DMS53 (cell line): ENCODE results near the gene MGST2.

ENCODE experiments used
- DNase-seq: peaks from one replicate; lab custom pipeline; 2025; lab: John Stamatoyannopoulos, UW

Gene MGST2

GRCh38 chr4:139643042-139643895, 22.4 kb upstream of the MGST2 start:
- DNase-seq: no peak

DNA sequence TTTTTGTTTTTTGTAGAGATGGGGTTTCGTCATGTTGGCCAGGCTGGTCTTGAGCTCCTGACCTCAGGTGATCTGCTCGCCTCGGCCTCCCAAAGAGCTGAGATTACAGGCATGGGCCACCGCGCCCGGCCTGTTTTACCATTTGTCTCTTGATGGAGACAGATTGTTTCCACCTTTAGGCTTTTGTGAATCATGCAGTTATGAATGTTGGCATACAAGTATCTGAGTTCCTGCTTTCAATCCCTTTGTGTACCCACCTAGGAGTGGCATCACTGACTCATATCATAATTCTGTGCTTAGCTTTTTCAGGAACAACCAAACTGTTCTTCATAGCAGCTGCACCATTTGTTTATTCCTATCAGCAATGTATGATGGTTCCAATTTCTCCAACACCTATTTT, 20.2 kb upstream of the MGST2 start:
- DNase-seq: no peak

- no peak for DNase-seq
Observed at GRCh38 chr4:139647184-139647583, 18.4 kb upstream of the MGST2 start.

DNA sequence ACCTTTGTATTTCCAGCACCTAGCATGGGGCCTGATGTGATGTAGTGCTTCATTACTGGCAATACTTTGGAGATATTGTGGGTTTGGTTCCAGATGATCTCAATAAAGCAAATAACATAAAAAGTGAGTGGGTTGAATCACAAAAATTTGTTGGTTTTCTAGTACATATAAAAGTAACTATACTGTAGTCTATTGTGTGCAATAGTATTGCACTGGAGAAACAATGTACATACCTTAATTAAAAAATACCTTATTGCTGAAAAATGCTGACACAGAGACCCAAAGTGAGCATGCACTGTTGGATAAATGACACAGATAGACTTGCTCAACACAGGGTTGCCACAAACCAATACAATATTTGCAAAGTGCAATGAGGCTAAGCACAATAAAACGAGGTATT, 17.7 kb upstream of the MGST2 start:
- DNase-seq: no peak

GRCh38 chr4:139651282-139652194, 14.1 kb upstream of the MGST2 start:
- peak; percentile 76 for DNase-seq

GRCh38 chr4:139654516-139654915, 11.1 kb upstream of the MGST2 start:
- no peak for DNase-seq

DNA sequence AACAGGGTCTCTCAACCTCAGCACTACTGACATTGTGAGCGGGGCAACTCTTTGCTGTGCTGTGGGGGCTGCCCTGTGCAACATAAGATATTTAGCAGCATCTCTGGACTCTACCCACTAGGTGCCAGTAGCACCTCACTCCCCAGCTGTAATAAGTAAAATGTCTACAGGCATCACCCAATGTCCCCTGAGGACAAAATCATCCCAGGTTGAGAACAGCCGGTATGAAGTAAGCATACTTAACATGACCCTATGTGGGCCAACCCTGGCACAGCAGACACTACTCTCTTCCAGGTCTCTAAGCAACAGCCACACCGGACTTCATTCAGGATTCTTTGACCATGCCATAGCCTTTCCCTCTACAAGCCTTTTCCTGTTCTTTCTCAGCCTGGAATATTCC, 10.5 kb upstream of the MGST2 start:
- peak; percentile 47 for DNase-seq

DNA sequence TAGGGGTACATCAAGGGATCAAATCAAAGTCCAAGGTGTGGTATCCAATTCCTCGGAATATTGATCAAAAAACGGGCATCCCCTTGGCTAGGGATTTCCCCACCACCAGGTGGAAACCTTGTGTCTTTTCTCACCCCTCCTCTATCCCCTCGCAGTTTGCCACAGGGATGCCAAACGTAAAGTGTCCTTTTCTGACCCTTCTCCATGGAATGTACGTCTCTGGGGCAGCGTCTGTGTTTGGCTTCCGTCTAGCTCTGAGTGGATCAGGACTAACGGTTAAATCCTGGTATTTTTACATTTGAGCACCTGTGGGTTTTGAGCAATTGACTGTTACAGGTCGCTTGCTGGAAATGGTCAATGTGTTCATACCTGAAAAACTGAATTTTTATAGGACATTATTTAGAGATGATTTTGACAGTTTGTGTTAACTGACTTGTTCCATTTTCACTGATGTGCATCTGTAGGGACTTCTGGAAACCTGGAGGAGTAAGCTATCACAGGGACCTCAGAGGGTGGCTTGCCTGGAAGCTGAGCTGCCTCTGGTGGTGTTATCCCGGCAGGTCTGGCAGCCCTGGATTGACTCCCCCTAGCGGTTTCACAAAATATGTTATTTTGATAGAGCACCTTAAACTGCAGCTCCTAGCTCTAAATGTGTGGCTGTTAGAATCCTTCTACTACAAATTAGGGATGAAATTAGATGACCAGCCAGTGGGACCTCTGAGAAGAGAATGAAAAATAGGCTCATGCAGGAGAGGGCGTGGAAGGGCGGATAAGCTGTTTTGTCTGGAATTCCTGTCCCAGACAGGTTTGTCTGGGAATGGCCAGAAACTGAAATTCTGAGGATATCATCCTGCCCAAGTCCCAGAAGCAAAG, 8.8 kb upstream of the MGST2 start:
- DNase-seq: peak; percentile 85

DNA sequence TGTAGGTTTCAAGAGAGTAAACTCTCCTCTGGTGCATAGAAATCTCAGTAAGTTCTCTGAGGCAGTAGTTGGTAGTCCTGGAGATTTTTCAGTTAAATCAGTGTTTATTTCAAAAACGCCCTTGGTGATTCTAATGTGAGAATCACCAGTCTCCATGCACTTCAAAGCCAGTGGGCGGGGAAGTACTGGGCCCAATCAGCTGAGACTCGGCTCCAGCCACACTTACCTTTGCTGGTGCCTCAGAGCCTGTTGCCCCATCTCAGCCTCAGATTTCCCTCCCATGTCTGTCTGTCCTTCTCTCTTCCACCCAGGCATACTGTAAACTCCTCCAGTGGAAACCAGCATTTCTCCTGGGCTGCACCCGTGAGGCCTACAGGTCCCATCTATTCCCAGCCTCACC, 7.4 kb upstream of the MGST2 start:
- DNase-seq: no peak

DNA sequence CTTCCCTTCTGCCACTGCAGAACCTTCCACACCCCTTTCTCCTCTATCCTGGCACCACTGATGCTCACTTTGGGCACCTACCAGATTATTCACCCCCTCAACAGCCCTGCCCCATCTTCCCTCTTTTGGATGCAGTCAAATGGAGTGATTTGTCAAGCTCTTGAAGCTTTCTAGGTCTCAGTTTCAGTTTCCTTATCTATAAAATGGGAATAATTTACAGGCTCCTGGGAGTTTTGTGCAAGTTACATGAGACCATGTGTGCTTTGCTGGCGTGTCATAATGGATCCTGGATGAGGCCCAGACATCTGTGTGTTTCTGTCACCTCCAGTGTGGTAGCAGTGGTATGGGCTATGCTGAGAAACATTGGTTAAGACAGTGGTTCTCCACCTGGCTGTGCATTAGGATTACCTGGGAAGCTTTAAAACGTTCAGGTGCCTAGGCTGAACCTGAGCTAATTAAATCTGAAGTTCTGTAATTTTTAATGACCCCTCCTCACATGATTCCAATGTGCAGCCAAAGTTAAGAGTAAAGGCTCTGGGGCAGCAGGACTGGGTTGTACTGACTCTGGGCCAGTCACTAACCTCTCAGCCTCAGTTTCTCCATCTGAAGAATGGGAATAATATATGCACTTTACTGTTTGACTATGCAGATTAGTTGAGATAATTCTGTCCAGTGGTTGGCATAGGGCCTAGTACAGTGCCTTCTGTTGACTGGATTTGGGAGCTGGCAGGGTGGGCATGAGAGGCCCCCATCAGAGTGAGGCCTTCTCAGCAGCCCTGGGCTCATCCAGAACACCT, 6.8 kb upstream of the MGST2 start:
- DNase-seq: no peak

- no peak for DNase-seq
Observed at GRCh38 chr4:139659735-139660424, 5.7 kb upstream of the MGST2 start.

GRCh38 chr4:139660568-139661043, 5.0 kb upstream of the MGST2 start:
- DNase-seq: no peak

- no peak for DNase-seq
Observed at GRCh38 chr4:139663561-139664138, 2.0 kb upstream of the MGST2 start.

- peak; percentile 10 for DNase-seq
Observed at GRCh38 chr4:139664442-139664841, 1.2 kb upstream of the MGST2 start.

GRCh38 chr4:139665079-139665689, 435 bp upstream of the MGST2 start:
- no peak for DNase-seq

DNA sequence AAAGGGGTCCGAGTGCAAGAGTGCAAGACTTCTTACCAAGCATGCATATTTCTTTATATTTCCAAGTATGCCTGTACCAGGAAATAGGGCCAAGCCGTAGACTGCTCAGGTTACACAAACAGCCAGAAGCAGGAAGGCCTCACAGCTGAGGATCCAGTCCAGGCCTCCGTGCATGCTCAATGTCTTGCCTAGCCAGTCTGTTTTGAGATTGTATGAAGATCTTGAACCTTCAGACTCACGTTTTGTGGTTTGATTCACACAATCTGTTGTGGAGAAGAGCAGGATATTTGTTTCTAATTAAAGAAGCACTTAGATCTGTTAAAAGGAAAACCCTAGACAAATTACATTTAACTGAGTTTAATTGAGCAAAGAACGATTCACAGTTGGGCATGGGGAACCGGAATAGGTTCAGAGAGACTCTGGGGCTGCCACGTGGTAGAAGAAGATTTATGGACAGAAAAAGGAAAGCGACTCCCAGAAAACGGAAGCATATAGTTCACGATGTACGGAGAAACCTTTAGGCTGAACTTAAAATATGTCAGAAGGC, 1.2 kb downstream of the MGST2 start:
- peak; percentile 82 for DNase-seq

- no peak for DNase-seq
Observed at GRCh38 chr4:139668036-139668435, 2.4 kb downstream of the MGST2 start.

DNA sequence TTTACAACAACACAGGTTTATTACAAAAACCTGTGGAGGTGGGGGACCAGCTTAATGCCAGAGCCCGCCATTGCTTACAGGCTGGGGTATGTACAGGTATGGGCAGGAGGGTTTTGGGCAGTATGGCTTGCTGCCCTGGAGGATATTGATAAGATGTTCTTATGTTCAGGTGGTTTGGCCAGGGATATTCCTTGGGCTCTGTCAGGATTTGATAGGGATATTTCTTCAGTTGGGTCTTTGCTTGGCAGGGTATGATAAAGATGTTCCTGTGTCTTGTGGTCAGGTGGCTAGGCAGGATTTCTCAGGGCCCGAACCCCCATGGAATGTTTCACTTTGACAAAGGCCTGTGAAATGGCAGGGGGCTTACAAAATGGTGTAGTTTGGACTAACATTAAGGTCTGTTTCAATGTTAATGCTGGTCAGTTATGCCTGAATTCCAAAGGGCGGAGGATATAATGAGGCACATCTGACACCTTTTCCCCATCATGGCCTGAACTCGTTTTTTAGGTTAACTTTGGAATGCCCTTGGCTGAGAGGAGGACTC, 3.1 kb downstream of the MGST2 start:
- no peak for DNase-seq

DNA sequence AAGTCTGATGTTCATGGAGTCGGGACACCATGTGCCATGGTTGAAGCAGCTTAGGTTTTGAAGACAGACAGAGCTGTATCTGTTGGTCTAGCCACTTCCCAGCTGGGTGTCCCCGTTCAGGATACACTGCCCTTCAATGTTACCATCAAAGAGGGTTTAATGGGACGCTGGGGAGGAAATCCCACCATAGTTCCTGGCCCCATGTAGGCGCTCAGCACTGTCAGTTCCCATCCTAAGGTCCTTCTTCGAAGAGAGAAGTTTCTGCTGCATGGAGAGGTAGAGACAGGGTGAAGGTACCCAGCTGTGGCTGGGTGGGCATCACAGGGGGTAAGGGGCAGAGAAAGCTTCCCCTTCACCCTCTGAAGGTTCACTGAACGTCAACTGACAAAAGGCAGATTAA, 3.7 kb downstream of the MGST2 start:
- no peak for DNase-seq
